Stimulated activated CD8-positive, alpha-beta memory T cell treated with anti-CD3 and anti-CD28 coated beads, Interleukin-15, amount 100 ng/mL, for 48 hours (primary cell): ENCODE results near the gene LONRF2.

Experiments used
- DNase-seq, 2 donors: peaks; one replicate each; pipeline ENCODE4 v3.0.0-alpha.2; 2020; ENCODE audit warnings: low read depth in 2 of 2

Gene LONRF2

GRCh38 chr2:100301881-100302584 is 20.3 kb downstream of the LONRF2 start:
- no peak for DNase-seq

DNA sequence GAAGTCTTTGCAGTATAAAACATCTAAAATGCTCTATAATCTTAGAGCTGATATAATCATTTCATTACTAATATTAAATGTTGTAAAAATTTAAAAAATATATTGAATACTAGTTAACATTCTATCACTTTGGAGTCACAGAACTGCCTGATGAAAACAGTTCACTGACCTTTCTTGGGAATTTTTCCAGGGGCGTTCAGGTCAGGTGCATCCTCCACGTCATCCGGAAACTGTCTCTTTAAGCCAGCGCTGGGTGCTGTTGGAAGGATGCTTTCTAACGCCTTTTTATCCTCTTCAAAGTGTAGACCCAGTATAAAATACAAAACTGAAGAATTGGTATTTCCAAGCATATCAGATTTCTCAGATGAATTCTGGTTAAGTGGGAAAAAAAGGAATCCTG is 22.8 kb downstream of the LONRF2 start:
- no peak for DNase-seq

- DNase-seq, result no peak
These were observed 24.8 kb downstream of the LONRF2 start for GRCh38 chr2:100297511-100297910.

- DNase-seq, result no peak
These were observed 28.2 kb downstream of the LONRF2 start for GRCh38 chr2:100294162-100294497.

DNA sequence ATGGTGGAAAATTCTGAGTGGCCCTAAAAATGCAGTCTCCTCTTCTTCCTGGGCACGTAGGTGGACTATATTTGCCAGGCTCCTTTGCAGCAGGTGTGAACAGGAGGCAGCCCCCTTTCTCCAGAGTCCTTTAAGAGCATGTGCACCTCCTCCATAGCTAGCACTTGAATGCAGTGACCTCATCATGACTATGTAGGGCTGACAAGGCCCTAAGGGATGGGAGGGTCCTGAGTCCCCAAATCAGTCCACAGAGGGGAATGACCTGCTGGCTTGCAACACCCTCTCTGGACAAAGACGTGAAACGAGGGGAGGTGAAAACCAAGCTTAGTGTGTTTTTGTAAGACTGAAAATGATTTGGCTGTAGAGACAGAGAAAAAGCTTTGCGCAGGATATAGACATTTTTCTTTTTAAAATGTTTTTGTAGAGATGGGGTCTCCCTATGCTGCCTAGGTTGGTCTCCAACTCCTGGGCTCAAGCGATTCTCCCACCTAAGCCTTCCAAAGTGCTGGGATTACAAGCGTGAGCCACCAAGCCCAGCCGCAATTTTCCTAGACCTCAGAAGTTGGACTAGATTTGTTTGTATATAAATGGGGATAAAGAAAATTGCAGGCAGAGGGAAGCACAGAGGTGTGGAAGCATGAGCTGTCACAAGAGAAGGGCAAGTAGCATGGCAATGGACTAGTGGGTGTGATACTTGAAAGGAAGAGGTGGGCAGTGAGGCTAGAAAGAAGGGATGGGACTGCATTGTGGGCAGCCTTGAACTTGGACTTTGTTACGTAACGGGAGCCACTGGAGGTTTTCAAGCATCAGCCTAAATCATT is 28.8 kb downstream of the LONRF2 start:
- no peak for DNase-seq

GRCh38 chr2:100292022-100292580 is 30.2 kb downstream of the LONRF2 start:
- DNase-seq, result peak; percentile 35 to 40

DNA sequence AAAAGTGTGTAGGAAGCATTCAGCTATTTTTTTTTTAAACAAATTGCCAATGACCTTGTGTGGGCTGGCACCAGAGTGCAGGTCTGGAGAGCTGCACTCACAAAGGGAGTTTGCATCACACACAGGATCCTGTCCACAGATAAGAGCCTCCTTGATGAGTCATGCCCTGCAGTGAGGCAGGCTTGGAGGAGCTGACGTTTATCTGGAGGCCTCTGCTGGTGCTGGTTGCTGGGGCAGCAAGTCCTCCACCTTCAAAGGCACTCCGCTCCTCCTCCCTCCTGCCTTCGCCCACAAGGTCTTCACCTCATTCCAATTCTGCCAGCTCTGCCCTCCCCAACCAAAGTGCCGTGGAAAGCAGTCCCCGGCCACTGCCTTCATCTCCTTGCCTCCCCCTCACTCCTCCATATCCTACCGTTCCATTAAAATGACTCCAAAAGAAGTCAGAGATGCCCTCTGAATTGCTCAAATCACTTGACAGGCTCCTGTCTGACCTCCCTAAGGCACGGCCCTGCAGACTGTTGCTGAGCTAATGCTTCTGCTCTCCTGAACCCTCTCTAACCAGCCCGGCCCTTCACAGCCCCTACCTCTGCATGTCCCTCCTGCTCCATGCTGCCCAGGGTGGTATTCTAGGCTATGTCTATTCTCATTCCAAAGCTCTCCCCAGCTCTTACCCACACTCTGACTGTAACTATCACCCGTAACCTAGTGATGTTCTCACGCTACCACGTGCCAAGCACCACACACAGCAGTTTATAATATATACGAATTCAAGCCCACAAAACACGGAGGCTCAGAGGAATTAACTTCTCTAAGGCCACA is 30.9 kb downstream of the LONRF2 start:
- DNase-seq, result peak; percentile 45 to 69

DNA sequence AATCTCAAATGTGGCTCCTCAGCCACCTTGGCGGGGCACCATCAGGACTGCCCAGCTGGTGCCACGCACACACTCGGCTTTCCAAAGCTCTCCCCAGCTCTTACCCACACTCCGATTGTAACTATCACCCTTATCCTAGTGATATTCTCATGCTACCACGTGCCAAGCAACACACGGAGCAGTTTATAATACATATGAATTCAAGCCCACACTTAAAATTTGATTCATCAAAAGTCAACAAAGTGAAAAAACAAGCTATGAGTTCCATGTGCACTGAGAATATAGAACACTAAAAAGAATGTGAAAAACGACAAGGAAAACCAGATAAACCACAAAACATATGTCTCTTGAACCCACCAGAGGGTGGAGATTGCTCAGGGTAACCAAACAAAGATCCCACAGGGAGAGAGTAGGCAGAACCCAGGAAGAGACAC is 31.6 kb downstream of the LONRF2 start:
- DNase-seq, result no peak

DNA sequence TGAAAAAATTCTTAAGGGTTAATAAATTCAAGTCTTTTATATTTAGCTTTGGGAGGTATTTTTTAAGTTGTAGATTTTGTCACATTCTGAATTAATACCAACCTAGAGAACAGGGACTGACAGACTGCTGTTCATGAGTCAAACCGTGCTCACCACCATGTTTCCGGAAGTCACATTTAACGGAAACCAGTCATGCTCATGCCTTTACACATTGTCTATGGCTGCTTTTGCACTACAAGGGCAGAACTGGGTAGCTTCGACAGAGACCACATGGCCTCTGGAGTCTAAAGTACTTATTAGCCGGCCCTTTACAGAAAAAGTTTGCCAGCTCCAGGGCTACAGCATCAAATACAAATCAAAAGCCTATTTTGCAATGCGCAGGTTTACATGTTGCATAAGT is 33.3 kb downstream of the LONRF2 start:
- DNase-seq, result no peak

DNA sequence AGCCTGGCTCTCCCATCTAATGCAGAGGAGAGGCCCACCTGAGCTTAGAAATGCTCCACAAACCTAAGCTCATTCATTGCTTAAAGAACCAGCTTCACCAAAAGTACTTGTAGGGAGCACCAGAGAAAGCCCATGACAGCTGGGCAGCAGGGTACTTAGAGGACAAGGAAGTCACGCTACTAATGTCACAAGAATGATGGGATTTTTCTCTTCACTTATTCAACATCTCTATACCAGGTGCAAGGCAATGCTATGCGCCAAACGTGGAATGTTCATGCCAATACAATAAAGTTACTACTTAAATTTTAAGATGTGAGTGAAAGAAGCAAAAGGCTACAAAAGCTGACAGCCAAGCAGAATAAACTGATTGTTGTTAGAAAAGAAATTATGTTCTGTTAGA is 36.0 kb downstream of the LONRF2 start:
- DNase-seq, result no peak

DNA sequence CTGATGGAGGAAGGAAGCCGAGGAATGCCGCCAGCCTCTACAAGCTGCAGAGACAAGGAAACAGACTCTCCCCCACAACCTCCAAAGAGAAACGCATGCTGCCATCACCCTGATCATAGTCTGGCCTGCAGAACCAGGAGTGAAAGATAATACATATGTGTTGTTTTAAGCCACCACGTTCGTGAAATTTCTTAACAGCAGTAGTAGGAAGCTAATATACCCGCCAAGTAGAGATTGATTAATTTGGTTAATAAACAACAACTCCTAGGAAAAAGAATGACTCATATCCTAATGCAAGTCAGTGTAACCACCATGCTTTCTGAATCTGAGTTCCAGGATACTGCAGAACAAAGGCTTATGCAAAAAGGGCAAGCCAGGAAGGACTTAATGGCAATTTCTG is 36.6 kb downstream of the LONRF2 start:
- no peak for DNase-seq

DNA sequence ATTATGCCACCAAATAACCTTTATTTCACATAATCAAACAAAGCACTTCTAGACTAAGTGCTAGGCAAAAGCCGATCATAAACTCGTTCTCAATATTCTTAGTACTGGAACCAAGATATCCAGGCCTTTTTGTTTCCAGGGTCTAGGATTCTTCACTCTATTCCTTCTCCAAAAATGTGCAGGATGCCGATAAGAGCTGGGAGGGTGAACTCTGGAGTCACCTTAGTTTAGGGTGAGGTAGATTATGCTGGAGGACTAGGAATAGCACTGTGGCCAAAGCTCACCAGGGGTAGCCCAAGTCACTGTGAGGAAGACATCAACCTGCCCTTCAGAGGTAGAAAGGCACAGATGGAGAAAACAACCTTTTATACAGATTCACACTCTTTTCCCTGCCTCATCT is 37.3 kb downstream of the LONRF2 start:
- no peak for DNase-seq

- DNase-seq, result no peak
These were observed 38.4 kb downstream of the LONRF2 start for GRCh38 chr2:100283724-100284501.

DNA sequence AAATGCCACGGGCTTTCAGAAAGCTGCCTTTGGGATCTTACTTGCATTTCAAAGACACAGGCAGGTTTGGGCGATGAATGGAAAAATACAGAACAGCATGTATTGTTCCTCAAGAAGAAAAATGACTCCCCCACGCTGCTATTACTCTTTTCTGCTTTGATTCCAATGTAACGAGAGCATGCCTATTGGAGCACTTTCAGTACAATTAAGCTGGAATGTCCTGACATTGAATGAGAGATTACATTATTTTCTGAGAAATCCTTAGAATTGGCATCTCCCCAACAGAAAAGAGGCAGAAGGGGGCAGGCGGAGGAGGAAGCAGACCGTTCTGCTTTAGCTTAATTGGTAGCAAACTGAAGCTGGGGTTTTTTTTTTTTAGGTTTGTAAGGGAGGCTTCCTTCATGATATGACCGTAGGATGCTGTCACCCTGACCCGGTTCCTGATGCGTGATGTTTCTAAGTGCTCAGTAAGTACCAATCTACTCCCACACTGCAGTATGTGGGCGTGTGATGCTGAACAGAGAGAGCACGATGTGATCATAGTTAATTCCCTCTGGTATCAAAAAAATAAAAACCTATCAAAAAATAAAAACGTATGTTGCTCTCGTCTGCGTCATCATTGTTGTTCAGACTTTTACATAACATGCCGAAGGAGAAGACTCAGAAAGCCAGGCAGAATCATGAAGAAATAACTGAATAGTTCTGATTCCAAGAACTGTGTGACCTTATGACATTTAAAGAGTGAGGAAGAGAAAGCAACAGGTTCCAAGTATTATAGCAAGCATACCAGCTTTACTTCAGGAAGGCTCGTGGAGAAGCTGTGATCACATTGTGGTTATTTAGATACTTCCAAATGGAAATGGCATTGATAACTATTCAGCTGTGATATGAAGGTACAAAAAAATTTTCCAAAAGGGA is 40.5 kb downstream of the LONRF2 start:
- no peak for DNase-seq

DNA sequence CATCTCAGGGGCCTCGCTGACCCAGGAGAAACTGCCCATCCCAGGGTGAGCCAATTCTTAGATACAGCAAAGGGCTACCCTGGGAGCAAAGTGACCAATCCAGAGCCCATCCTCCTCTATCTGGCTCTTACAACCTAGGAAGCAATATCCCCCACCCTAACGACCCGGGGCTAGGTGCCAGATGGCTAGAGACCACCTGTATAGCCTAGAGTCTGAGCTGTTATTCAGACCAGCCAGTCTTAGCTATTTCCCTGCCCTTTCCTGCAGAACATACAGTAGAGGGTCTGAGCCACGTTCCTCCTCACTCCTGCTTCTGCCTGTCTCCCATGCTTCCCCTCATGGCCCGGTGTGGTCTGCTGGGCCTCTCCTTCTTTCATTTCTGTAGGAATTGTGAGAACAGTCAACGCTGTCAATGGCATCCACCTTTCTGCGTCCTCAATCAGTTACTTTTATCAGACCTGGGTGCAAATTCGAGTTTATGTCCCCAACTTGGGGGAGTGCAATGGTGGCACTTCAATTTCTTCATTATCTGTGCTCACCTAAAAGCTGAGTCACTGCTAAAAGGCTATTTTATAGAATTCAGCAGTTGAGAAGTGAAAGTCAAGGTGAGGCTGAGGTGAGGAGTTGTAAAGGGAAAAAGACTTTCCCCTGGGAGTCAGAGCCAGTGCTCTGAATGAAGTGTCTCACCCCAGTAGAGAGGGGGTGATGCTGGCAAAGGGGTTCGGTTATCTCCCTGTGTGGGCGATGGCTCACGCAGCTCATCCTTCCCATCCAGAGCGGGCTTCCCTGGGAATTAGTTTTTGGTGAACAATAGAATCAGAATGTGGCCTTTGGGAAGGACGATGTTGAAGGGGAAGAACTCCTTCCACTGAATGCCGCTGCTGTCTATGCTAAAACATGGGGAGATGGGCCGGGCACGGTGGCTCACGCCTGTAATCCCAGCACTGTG is 42.4 kb downstream of the LONRF2 start:
- no peak for DNase-seq

DNA sequence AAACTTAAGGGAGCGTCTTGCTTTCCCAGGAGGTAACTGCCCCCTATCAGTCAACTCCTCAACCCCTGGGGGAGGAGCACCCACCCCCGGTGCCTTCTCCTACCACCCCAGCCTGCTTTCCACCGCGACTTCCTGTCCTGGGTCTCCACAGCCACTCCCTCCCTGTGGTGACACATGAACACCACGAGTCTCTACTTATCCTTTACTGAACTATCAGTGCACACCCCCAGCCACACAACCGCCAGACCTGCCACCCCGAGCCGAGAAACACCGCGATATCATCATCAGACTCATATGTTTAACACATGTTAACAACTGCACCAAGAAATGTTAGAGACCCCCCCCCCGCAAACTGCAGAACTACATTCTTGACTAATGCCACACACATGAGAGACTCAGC is 43.3 kb downstream of the LONRF2 start:
- no peak for DNase-seq

GRCh38 chr2:100278501-100278900 is 43.8 kb downstream of the LONRF2 start:
- DNase-seq, result no peak

DNA sequence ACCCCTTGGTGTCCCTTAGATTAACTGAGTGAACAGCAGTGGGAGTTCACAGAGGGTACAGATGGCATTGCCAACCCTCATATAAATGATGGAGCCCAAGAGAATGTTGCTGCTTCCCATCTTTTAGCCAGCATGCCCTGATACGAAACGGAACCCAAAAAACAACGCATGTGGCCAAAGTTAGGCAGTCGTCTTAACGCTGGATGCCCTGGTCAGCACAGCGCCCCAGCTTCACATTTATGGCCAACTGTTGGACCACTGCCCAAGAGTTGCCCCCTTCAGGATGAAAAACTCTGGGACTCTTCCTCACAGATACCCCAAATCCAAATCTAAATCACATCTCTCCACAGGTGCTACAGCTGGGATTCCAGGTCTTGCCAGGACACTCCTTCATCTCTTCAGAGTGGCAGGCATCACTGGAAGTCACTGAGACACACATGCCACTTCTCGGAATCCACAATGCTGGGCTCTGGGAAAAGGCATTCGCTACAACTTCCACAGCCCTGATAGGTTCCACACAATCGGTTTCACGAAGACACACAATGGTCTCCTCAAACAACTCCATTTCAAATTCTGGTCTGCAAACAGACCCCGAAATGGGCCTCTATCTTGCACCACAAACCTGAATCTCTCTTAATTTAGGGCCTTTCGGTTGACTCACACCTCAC is 44.6 kb downstream of the LONRF2 start:
- no peak for DNase-seq

DNA sequence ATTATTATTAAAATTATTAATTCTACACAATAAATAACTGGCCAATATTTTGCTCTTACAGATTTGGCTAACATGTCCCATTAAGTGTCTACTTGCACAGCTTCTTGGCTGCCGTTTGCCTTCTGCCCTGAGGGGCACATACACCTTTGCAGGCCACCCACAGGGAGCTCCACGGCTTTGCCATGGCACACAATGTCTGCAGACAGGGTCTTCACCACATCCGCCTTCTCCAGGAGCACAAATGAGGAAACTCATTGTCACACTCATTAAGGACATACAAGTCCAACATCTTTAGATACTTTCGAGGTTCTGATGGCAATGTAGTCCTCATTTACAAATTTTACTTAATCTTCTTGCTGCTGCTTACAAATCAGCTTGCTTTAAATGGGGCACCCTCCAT is 45.6 kb downstream of the LONRF2 start:
- no peak for DNase-seq
